OCI-M2 (cell line): ENCODE data around the gene NCAM1.
"Not testable (repeated sequence)": the region's sequence is repeated elsewhere in the genome, so short reads cannot be mapped to it uniquely, and the experiment has no call there.

Experiments used
- DNase-seq: peaks from one replicate; lab custom pipeline; 2025; ENCODE audit not compliant: unreplicated experiment; lab: John Stamatoyannopoulos, UW

The NCAM1 gene

GRCh38 chr11:113296447-113297205, 335.4 kb downstream of the NCAM1 start:
- no peak for DNase-seq

GRCh38 chr11:113298496-113298895, 337.3 kb downstream of the NCAM1 start:
- not testable (repeated sequence) for DNase-seq

DNA sequence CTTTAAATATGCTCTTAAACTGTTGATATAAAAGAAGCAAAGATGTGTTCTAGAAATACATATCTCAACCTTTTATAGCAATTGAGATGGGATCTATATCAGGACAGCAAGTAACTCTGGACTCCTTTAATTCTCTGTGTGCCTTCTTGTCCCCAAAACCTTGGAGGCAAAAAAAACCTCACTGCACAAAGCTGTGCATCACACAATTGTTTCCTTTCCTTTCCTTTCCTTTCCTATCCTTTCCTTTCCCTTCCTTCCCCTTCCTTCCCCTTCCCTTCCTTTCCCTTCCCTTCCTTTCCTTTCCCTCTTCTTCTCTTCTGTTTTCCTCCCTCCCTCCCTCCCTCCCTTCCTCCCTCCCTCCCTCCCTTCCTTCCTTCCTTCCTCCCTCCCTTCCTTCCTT, 343.7 kb downstream of the NCAM1 start:
- no peak for DNase-seq

DNA sequence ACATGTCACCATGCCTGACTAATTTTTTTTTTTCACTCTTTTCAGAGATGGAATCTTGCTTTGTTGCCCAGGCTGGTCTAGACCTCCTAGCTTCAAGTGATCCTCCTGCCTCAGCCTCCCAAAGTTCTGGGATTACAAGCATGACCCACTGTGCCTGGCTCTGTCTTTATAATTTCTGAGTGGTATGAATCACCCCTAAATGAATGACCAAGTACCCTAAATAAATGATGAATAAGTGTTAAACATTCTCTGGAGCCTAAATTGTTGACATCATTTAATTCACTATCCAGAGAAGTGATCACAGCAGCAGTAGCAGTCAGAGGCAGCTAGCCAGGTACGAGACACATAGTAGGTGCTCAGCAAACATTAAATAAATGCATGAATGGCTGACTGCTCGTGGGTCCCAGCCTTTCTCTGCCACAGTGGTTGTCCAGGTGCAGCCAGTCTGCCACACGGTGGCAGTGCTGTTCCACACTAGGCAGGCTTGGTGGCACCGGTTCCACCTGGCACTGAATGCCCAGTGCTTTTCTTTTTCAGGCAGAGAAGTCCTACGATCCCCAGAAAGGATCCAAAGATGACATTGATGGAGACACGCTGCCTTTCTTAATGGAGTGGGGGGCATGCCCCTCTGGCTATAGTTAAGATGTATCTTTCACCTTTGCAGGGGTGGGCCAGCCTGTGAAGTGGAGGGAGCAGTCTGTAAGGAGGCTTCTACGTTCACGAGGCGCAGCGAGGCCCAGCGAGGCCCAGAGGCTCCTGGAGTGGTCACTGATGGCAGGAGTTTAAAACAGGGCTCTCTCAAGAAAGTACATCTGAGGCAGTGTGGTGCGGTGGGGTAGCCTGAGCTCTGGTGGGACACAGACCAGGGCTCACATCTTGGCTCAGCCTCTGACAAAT, 344.5 kb downstream of the NCAM1 start:
- DNase-seq: peak; percentile 6

DNA sequence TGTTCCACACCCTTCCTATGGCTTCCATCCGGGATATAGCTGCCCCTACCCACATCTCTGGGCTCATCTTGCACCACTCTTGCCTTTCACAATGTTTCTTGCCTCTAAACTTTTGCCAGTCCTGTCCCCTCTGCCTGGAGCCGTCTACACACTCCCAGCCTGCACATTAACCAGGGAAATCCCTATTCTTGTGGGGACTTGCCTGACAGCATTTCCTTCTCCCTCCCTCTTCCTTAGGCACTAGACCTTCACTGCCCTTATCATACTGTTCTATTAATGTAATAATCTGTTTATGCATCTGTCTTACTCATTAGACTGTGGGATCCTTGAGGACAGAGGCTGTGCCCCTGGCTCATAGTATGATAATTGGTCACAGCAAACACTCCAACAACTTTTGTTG, 347.4 kb downstream of the NCAM1 start:
- no peak for DNase-seq

GRCh38 chr11:113311536-113311935, 350.3 kb downstream of the NCAM1 start:
- no peak for DNase-seq

DNA sequence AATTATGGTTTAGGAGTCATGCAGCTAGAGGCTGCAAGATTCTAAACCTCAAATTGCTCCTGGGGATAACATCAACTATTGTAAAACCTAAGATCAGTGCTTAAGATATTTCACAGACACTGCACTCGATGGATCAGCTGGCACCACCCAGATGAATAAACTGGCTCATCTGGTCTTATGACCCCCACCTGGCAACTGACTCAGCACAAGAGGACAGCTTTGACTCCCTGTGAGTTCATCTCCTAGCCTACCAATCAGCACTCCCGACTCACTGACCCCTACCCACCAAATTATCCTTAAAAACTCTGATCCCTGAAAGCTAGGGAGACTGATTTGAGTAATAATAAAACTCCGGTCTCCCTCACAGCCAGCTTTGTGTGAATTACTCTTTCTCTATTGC, 352.4 kb downstream of the NCAM1 start:
- no peak for DNase-seq

DNA sequence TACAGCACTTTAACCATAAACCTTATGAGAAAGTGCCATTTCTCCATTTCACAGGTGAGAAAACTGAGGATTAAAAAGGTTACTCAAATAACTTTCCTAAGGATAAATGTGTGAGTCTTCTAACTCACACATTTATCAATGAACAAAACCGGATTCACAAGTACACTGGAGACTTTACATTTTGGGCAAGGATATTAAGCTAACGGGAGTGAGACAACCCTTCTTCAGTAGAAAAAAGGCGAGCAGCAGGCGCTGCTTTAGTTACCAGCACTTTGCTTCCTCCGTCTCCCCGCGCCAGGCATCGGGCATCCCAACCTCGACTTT, 352.8 kb downstream of the NCAM1 start:
- DNase-seq: no peak

GRCh38 chr11:113314389-113315301, 353.4 kb downstream of the NCAM1 start, which contains the start of gene TTC12:
TSS of gene TTC12 (plus strand) at chr11:113314583. CDS start at chr11:113316258, 1,675 bp downstream.
- peak; percentile 46 for DNase-seq

GRCh38 chr11:113315811-113316210, 354.6 kb downstream of the NCAM1 start:
- no peak for DNase-seq

GRCh38 chr11:113316256-113316655, 355.0 kb downstream of the NCAM1 start:
- no peak for DNase-seq

GRCh38 chr11:113317339-113317738, 356.1 kb downstream of the NCAM1 start:
- DNase-seq: no peak

DNA sequence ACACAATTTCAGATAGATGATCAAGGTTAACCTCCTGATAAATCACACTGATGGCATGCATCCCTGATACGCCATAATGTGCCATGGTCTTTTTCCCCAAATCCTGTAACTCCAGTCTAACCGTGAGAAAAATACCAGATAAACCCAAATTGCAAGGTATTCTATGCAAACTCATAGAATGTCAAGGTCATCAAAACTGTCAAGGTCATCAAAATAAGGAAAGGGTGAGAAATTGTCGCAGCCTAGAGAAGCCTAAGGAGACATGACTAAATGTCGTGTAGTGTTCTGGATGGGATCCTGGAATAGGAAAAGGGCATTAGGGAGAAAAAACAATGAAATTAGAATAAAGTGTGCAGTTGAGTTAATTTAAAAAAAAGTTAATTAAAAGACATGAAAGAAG, 357.9 kb downstream of the NCAM1 start:
- no peak for DNase-seq

DNA sequence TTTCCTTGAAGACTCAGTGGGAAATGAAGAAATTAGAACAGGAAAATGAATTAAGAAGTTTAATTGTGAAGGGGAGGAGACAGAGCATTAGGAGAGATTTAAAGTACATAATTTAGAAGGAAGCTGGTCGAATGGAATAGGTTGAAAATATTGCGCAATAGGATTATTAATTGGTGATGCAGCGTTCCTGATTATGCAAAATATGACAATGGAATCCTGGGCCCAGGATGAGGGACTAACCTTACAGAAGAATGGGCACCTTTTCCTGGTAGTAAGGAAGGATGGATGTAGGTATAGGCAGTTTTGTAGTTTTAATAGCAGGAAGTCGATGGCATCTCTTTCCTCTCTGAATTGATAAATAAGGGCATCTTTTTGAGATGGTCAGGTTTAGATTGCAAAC, 360.9 kb downstream of the NCAM1 start:
- no peak for DNase-seq

GRCh38 chr11:113324250-113324649, 363.0 kb downstream of the NCAM1 start:
- no peak for DNase-seq
